Measurements from ENCODE around the gene ABCC8. TPM values are rescaled to one million over a fixed set of nuclear protein-coding genes. Genes with fewer than 3 reads are reported as not detected.

Gene ABCC8
- total RNA-seq, 1 donor from 2014 or later, result not detected

GRCh38 chr11:17418444-17419081 is 58.1 kb downstream of the ABCC8 start:
- no peak for TF ChIP-seq CTCF (IDR thresholded peaks at IDR 0.05)
- Mint-ChIP-seq H3K36me3 (ENCODE audit: low read depth) (no peaks in the 10 kb centered on the region), H3K4me1 (no peaks in the 10 kb centered on the region), H3K27ac (no peak overlapping the region), H3K27me3 (peaks cover 32% of the 10 kb centered on the region), H3K4me3 (no peak overlapping the region), H3K9me3 (no peaks in the 10 kb centered on the region)
- ChIA-PET POLR2A (no interaction called here), CTCF (no interaction called here)
- no peak for ATAC-seq (ENCODE audit: low read depth)
- no peak for DNase-seq
- intact Hi-C loops (cut with micrococcal nuclease), result no loop called here

- no peak for DNase-seq
- H3K27ac Mint-ChIP-seq, result no peak overlapping the region
- POLR2A ChIA-PET, result no interaction called here
- H3K36me3 Mint-ChIP-seq (ENCODE audit: low read depth), result no peaks in the 10 kb centered on the region
- CTCF ChIA-PET, result no interaction called here
- no peak for TF ChIP-seq CTCF (IDR thresholded peaks at IDR 0.05)
- ATAC-seq (ENCODE audit: low read depth), result no peak
- no peak overlapping the region for H3K4me3 Mint-ChIP-seq
- no peaks in the 10 kb centered on the region for H3K4me1 Mint-ChIP-seq
- intact Hi-C loops (cut with micrococcal nuclease), result no loop called here
- H3K9me3 Mint-ChIP-seq, result no peaks in the 10 kb centered on the region
- peaks cover 28% of the 10 kb centered on the region for H3K27me3 Mint-ChIP-seq
Observed at GRCh38 chr11:17416492-17416891, 60.2 kb downstream of the ABCC8 start.

- POLR2A ChIA-PET, result no interaction called here
- no peak for DNase-seq
- no peak overlapping the region for H3K27ac Mint-ChIP-seq
- no peaks in the 10 kb centered on the region for H3K4me1 Mint-ChIP-seq
- no peak for ATAC-seq (ENCODE audit: low read depth)
- no peaks in the 10 kb centered on the region for H3K9me3 Mint-ChIP-seq
- peaks cover 29% of the 10 kb centered on the region for H3K27me3 Mint-ChIP-seq
- intact Hi-C loops (cut with micrococcal nuclease), result no loop called here
- no peak for TF ChIP-seq CTCF (IDR thresholded peaks at IDR 0.05)
- H3K4me3 Mint-ChIP-seq, result no peak overlapping the region
- CTCF ChIA-PET, result no interaction called here
- no peaks in the 10 kb centered on the region for H3K36me3 Mint-ChIP-seq (ENCODE audit: low read depth)
Observed at GRCh38 chr11:17415523-17416104, 61.0 kb downstream of the ABCC8 start.

- Mint-ChIP-seq H3K27me3 (peaks cover 29% of the 10 kb centered on the region), H3K27ac (no peak overlapping the region), H3K4me1 (no peaks in the 10 kb centered on the region), H3K9me3 (no peaks in the 10 kb centered on the region), H3K36me3 (ENCODE audit: low read depth) (no peaks in the 10 kb centered on the region), H3K4me3 (no peak overlapping the region)
- DNase-seq (no peak), ATAC-seq (ENCODE audit: low read depth) (no peak)
- no peak for TF ChIP-seq CTCF (IDR thresholded peaks at IDR 0.05)
- POLR2A ChIA-PET, result no interaction called here
- CTCF ChIA-PET, result no interaction called here
- intact Hi-C loops (cut with micrococcal nuclease), result no loop called here
Observed at GRCh38 chr11:17414992-17415391, 61.7 kb downstream of the ABCC8 start.

- TF ChIP-seq CTCF (IDR thresholded peaks at IDR 0.05), result no peak
- Mint-ChIP-seq H3K9me3 (no peaks in the 10 kb centered on the region), H3K4me1 (no peaks in the 10 kb centered on the region), H3K36me3 (ENCODE audit: low read depth) (no peaks in the 10 kb centered on the region), H3K27me3 (peaks cover 24% of the 10 kb centered on the region), H3K4me3 (no peak overlapping the region), H3K27ac (no peak overlapping the region)
- intact Hi-C loops (cut with micrococcal nuclease), result no loop called here
- DNase-seq (no peak), ATAC-seq (ENCODE audit: low read depth) (no peak)
- CTCF ChIA-PET, result no interaction called here
- POLR2A ChIA-PET, result no interaction called here
Observed at GRCh38 chr11:17414317-17414737, 62.3 kb downstream of the ABCC8 start.
